Smooth muscle cell (in vitro differentiated cells): ENCODE results near the gene EIF4E2. TPM values are rescaled to one million over a fixed set of nuclear protein-coding genes. Genes with fewer than 3 reads are reported as not detected.

Experiments
- DNase-seq: peaks from one replicate; lab custom pipeline; 2025; ENCODE audit not compliant: unreplicated experiment; lab: John Stamatoyannopoulos, UW
- H2AFZ ChIP-seq: fragments of 200-600 bp; sonication (generic); 2 replicates; pipeline ENCODE4 v1.6.0; 2016; ENCODE audit warnings: antibody characterized with exemption, low read depth, mild to moderate bottlenecking
- H3F3A ChIP-seq: fragments of 200-600 bp; sonication (generic); 2 replicates; pipeline ENCODE4 v1.6.0; 2017; ENCODE audit warnings: antibody characterized with exemption, low read depth
- H3K27ac ChIP-seq: fragments of 200-600 bp; sonication (generic); 2 replicates; pipeline ENCODE4 v1.5.1; 2016; ENCODE audit warnings: low read depth, mild to moderate bottlenecking
- H3K27me3 ChIP-seq: fragments of 200-600 bp; sonication (generic); 2 replicates; pipeline ENCODE4 v1.6.1; 2016; ENCODE audit warnings: low read depth, mild to moderate bottlenecking
- H3K36me3 ChIP-seq: fragments of 200-600 bp; sonication (generic); 2 replicates; pipeline ENCODE4 v1.5.1; 2016; ENCODE audit warnings: low read depth
- H3K4me1 ChIP-seq: fragments of 200-600 bp; sonication (generic); 2 replicates; pipeline ENCODE4 v1.5.1; 2016; ENCODE audit warnings: low read depth
- H3K4me2 ChIP-seq: fragments of 200-600 bp; sonication (generic); 2 replicates; pipeline ENCODE4 v1.6.0; 2016; ENCODE audit warnings: mild to moderate bottlenecking
- H3K4me3 ChIP-seq: fragments of 200-600 bp; sonication (generic); 2 replicates; pipeline ENCODE4 v1.5.1; 2016; ENCODE audit warnings: mild to moderate bottlenecking
- H3K79me2 ChIP-seq: fragments of 200-600 bp; sonication (generic); 2 replicates; pipeline ENCODE4 v1.6.0; 2016; ENCODE audit warnings: low read depth, mild to moderate bottlenecking
- H3K9ac ChIP-seq: fragments of 200-600 bp; sonication (generic); 2 replicates; pipeline ENCODE4 v1.6.0; 2016; ENCODE audit warnings: low read depth
- H3K9me3 ChIP-seq: fragments of 200-600 bp; sonication (generic); replicated peaks from 2 replicates; pipeline ENCODE4 v1.5.1; 2016; ENCODE audit warnings: low read depth
- H4K20me1 ChIP-seq: fragments of 200-600 bp; sonication (generic); 2 replicates; pipeline ENCODE4 v1.6.0; 2016; ENCODE audit warnings: low read depth
- CTCF ChIP-seq: fragments of 200-600 bp; sonication (generic); IDR thresholded peaks from 2 replicates; pipeline ENCODE4 v1.5.1; 2017; ENCODE audit warnings: borderline replicate concordance, mild to moderate bottlenecking, antibody characterized with exemption; ENCODE audit not compliant: insufficient read depth, poor library complexity, severe bottlenecking
- WGBS: methylation state at CpG from one replicate; pipeline ENCODE4 v1.1.7; 2016; ENCODE audit warnings: low lambda C conversion rate; 5-methylcytosine and 5-hydroxymethylcytosine counted together
- polyA plus RNA-seq: library from polyadenylated mRNA; unstranded; fragments of >200 nt; fragmentation: Nextera tagmentation; extraction: Ambion mirVana; gene quantifications from 2 replicates; pipeline ENCODE4 v1.2.1, GENCODE V29; 2016
- total RNA-seq: library from RNA; depleted of rRNA; stranded (reverse); fragments of >200 nt; gene quantifications from 2 replicates; pipeline ENCODE4 v1.2.3, GENCODE V29; 2014

Gene EIF4E2
- total and polyA plus RNA-seq, 2 experiments from 2014 or later: 83.1 to 189 TPM

- no peaks in the 10 kb centered on the region for H3K9me3 ChIP-seq
- peaks cover 44% of the 10 kb centered on the region for H3K27me3 ChIP-seq
- H3K4me3 ChIP-seq: no peak overlapping the region
- TF ChIP-seq CTCF: no peak
- no peak overlapping the region for H3K9ac ChIP-seq
- WGBS: 77% methylated on average over 6 of the region's 6 CpGs
- H3K27ac ChIP-seq: no peak overlapping the region
- H2AFZ ChIP-seq: no peak overlapping the region
- H3K79me2 ChIP-seq: no peaks in the 10 kb centered on the region
- no peaks in the 10 kb centered on the region for H4K20me1 ChIP-seq
- no peaks in the 10 kb centered on the region for H3K36me3 ChIP-seq
- no peaks in the 10 kb centered on the region for H3F3A ChIP-seq
- H3K4me2 ChIP-seq: no peak overlapping the region
- no peak for DNase-seq
- peaks cover 4% of the 10 kb centered on the region for H3K4me1 ChIP-seq
Observed at GRCh38 chr2:232524771-232525170, 25.7 kb upstream of the EIF4E2 start.

GRCh38 chr2:232525199-232525598, 25.3 kb upstream of the EIF4E2 start:
- no peaks in the 10 kb centered on the region for H3K36me3 ChIP-seq
- H3K4me1 ChIP-seq: peaks cover 4% of the 10 kb centered on the region
- no peaks in the 10 kb centered on the region for H3K79me2 ChIP-seq
- H3K4me2 ChIP-seq: no peak overlapping the region
- H4K20me1 ChIP-seq: no peaks in the 10 kb centered on the region
- TF ChIP-seq CTCF: no peak
- peaks cover 41% of the 10 kb centered on the region for H3K27me3 ChIP-seq
- no peak overlapping the region for H3K9ac ChIP-seq
- DNase-seq: no peak
- H3K4me3 ChIP-seq: no peak overlapping the region
- no peak overlapping the region for H3K27ac ChIP-seq
- H3F3A ChIP-seq: no peaks in the 10 kb centered on the region
- WGBS: 90% methylated on average over 13 of the region's 14 CpGs
- H3K9me3 ChIP-seq: no peaks in the 10 kb centered on the region
- H2AFZ ChIP-seq: no peak overlapping the region

GRCh38 chr2:232525791-232526371, 24.6 kb upstream of the EIF4E2 start, which contains the start of gene CHRND:
Gene CHRND, plus strand, starts transcription at chr2:232526160. Its CDS starts 56 bp downstream, at chr2:232526216.
- Histone ChIP-seq H3K27ac (no peak within 1 kb of the TSS), H4K20me1 (no peaks in the 10 kb centered on the region), H3K4me3 (no peak within 1 kb of the TSS), H3F3A (no peaks in the 10 kb centered on the region), H3K9me3 (no peaks in the 10 kb centered on the region), H3K4me2 (no peak within 1 kb of the TSS), H3K4me1 (peaks cover 4% of the 10 kb centered on the region), H2AFZ (no peak within 1 kb of the TSS), H3K36me3 (no peaks in the 10 kb centered on the region), H3K27me3 (peaks cover 35% of the 10 kb centered on the region), H3K79me2 (no peaks in the 10 kb centered on the region), H3K9ac (no peak within 1 kb of the TSS)
- WGBS: 64% methylated on average over 14 of the region's 18 CpGs
- no peak for DNase-seq
- no peak for TF ChIP-seq CTCF

GRCh38 chr2:232526372-232526941, 24.0 kb upstream of the EIF4E2 start:
- no peak for DNase-seq
- Histone ChIP-seq H2AFZ (no peak overlapping the region), H3K4me3 (no peak overlapping the region), H3K4me1 (peaks cover 4% of the 10 kb centered on the region), H3K9me3 (no peaks in the 10 kb centered on the region), H3K27me3 (peaks cover 29% of the 10 kb centered on the region), H3K36me3 (no peaks in the 10 kb centered on the region), H3K4me2 (no peak overlapping the region), H3K27ac (no peak overlapping the region), H3K9ac (no peak overlapping the region), H3K79me2 (no peaks in the 10 kb centered on the region), H4K20me1 (no peaks in the 10 kb centered on the region), H3F3A (no peaks in the 10 kb centered on the region)
- no peak for TF ChIP-seq CTCF
- 85% methylated on average over 13 of the region's 13 CpGs for WGBS
